NCI-H146 (cell line): ENCODE data around the gene CKS1B.

ENCODE experiments used
- DNase-seq: peaks from one replicate; lab custom pipeline; 2025; lab: John Stamatoyannopoulos, UW

CKS1B gene

GRCh38 chr1:154974102-154974807 lies at the start of gene CKS1B:
Gene CKS1B (plus strand): TSS chr1:154974681. CDS start chr1:154974746, 65 bp downstream.
- DNase-seq: peak; percentile 100

GRCh38 chr1:154925335-154926170 lies 48.9 kb upstream of the CKS1B start:
- no peak for DNase-seq

GRCh38 chr1:154926201-154926600 lies 48.3 kb upstream of the CKS1B start:
- no peak for DNase-seq

DNA sequence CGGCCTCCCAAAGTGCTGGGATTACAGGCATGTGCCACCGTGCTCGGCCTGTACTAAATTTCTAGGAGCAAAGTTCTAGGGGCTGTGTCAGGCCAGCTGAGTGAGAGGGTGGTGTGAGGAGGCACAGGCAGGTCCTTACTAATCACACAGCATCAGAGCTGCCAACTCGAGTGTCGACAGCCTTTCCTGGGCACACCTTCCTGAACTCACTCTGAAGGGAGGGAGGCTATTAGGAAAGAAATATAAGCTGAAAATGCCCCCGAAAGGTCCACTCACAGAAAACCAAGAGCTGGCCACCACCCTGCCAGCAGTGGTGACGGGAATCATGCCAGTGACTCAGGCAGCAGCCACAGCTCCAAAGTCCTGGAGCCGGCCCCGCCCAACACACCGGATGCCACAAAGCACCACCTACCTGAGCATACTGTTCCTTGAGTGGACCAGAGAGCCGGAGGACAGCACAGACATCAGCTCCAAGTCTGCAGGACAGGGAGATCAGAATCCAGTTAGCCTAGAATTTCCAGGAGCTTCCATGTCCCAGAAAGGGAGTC lies 42.5 kb upstream of the CKS1B start:
- DNase-seq: no peak

DNA sequence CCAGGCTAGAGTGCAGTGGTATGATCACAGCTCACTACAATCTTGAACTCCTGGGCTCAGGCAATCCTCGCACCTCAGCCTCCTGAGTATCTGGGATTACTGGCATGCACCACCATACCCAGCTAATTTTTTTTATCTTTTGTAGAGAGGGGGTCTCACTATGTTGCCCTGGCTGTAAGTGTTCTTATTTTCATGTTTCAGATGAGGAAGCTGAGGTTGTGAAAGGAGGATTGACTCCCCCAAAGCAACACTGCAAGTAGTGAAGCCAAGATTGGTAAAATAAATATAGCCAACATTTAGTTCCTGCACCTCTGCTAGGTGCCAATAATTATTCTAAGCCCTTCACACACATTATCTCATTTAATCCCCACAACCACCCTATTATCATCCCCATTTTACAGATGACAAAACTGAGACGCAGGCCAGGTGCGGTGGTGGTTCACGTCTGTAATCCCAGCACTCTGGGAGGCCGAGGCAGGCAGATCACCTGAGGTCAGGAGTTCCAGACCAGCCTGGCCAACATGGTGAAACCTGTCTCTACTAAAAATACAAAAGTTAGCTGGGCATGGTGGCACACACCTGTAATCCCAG lies 40.0 kb upstream of the CKS1B start:
- no peak for DNase-seq

GRCh38 chr1:154935749-154936554 lies 38.5 kb upstream of the CKS1B start:
- DNase-seq: no peak

DNA sequence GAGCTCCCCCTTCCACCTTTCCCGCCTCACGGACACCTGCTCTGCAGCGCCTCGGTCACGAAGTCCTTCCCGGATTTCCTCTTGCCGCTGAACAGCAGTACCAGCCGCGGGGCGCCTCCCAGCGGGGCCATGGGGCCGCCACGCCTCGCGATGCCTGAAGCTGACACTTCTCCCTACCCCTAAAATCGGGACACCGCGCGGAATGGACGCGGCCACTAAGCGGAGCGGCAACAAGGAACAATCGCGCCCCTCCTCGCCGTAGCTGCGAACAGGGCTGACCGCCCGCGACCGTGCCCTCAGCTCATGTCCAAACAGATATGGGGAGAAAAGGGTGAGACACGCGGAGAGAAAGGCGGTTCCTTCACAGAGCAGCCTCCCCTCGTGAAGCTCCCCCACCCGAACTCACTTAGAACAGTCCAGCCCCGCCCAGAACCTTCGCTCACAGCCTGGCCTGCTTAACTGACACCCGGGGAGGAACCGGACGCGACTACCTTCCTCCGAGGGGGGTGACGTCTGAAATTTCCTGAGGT lies 37.9 kb upstream of the CKS1B start, which contains the start of gene PMVK:
PMVK (minus strand) TSS at position 165 of the 530 bp plus-strand sequence; CDS start at position 131, 34 bp downstream.
- peak; percentile 94 for DNase-seq

- DNase-seq: peak; percentile 87
These were observed 37.1 kb upstream of the CKS1B start for GRCh38 chr1:154937085-154937987.

DNA sequence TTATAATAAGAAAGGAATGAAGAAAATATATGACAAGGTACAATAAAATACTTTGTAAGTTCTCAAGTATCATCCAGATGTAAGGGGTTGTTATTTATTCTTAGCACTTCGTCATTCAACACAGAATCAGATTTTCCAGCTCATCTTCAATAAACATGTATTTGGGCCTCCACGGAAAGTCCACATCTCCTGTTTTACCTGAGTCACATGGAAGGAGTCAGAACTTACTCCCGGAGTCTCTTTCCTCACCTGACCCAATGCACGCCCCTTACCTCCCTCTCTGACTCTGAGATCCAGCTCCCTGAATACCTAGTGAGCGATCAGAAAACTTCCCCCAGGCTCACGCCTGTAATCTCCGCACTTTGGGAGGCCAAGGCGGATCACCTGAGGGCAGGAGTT lies 36.5 kb upstream of the CKS1B start:
- no peak for DNase-seq

DNA sequence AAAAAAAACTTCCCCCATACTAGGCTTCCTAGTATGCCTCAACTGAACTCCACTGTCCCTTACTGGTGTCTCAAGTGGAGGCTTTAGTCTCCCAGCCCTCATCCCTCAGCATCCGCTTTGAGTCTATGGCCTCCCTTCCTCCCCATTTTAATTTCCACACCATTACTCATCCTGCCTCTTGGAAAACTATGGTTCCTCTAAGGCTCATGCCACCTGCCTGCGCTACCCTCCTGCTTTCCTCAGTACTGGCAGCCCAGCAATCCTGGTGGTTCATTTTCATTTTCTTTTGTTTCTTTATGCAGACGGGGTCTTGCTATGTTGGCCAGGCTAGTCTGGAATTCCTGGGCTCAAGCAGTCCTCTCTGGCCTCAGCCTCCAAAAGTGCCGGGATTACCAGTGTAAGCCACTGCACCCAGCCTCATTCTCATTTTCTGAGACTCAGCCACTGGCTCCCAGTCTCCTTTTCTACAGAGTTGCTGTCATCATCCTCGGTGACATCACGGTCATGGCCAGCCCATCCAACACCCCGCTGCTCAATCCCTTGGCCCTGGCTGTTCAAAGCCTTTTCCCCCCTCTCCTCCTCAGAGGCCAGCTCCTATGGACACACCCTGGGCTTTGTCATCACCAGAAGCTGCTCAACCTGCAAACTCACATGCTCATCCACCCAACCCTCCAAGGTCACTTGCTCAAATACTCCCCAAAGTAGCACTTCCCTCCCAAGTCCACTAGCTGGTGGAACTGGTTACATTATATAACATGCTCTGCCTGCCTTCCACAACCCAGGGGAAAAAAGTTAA lies 35.7 kb upstream of the CKS1B start:
- no peak for DNase-seq

- DNase-seq: no peak
These were observed 34.3 kb upstream of the CKS1B start for GRCh38 chr1:154940213-154940560.

- DNase-seq: no peak
These were observed 33.8 kb upstream of the CKS1B start for GRCh38 chr1:154940651-154941194.

DNA sequence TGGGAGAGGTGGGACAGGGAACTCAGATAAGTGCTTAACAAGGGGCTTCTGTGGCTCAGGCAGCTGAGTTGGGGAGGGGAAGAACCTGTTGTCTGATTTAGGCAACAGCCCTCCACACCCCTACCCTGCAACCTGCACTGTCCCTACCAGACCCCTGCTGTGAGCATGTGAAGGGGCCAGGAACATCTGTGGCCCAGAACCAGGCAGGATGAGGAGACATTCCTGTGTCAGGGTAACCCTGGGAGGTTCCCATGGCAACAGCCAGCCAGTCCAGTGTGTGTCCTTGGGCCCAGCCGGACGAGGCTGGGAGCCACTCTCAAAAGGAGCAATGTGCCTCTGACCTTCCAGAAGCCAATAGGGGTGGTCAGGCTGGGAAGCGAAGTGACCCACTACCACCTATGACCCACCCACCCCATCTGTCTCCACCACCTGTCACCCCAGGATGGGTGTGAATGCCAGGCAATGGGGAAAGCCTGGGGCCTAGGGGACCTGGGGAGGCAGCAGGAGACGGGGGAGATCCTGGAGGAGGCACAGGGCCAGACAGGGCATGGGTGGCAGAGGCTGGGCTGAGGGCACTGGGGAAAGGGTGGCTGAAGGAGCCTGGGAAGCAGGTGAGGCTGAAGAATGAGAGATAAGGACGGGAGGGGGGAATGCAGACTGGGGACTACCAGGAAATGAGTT lies 33.0 kb upstream of the CKS1B start:
- no peak for DNase-seq

- DNase-seq: peak; percentile 42
These were observed 30.7 kb upstream of the CKS1B start for GRCh38 chr1:154943649-154944400.

GRCh38 chr1:154944401-154945159 lies 29.9 kb upstream of the CKS1B start:
- no peak for DNase-seq

DNA sequence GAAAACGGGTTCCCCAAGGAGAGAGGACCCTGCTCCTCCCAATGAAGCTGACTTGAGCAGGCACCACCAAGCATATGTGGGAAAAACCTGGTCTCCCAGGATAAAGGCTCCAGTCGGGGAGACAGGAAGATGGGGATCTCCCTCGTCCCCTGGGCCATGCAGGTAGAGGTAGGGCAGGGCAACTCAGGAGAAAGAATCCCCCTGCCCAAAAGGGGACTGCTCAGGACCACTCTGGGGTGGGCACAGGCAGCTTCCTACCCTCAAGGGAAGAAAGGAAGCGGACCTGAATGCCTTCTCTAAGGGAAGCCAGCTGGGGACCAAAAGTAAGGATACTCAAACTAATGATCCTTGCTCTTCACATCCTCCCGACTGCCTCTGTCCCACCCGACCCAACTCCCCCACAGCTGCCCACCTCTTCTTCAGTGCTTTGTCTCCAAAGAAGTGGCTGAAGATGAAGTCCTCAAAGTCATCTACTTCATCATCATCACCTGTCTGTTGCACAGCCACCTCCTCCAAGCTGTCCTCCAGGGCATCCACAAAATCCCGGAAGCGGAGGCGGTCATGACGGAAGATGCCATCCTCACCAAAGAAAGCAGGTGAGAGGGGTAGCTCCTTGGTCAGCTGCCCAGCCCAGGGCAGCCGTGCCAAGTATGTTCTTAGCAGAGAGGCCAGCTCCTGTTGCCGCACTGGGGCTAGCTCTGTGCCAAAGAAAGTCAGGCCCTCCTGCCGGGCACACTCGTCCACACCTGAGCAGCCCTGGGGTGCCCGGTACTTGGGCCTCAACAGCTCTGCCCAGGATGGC lies 29.1 kb upstream of the CKS1B start:
- DNase-seq: no peak
